Body of pancreas (tissue), 4 donors: Measurements from ENCODE around the gene TFAP2D.

Source experiments
- POLR2A ChIP-seq, 3 donors: fragments of 450-650 bp; IDR thresholded peaks; one replicate each; pipeline ENCODE4 v1.6.1; 2016; ENCODE audit warnings: antibody characterized with exemption in 3 of 3, mild to moderate bottlenecking in 2 of 3
- TF ChIP-seq, protein P1 (sequence below), 7 experiments: fragments of 450-650 bp in 4 of 7; fragments of 200-600 bp in 3 of 7; sonication (generic) in 3 of 7; IDR thresholded peaks; one replicate each; pipeline ENCODE4 v1.5.1; 2016 to 2019; ENCODE audit warnings: antibody characterized with exemption in 7 of 7

GRCh38 chr6:50762798-50763197 lies 49.5 kb downstream of the TFAP2D start:
- no peak for TF ChIP-seq POLR2A (IDR thresholded peaks at IDR 0.05)
- TF ChIP-seq, protein P1, sequence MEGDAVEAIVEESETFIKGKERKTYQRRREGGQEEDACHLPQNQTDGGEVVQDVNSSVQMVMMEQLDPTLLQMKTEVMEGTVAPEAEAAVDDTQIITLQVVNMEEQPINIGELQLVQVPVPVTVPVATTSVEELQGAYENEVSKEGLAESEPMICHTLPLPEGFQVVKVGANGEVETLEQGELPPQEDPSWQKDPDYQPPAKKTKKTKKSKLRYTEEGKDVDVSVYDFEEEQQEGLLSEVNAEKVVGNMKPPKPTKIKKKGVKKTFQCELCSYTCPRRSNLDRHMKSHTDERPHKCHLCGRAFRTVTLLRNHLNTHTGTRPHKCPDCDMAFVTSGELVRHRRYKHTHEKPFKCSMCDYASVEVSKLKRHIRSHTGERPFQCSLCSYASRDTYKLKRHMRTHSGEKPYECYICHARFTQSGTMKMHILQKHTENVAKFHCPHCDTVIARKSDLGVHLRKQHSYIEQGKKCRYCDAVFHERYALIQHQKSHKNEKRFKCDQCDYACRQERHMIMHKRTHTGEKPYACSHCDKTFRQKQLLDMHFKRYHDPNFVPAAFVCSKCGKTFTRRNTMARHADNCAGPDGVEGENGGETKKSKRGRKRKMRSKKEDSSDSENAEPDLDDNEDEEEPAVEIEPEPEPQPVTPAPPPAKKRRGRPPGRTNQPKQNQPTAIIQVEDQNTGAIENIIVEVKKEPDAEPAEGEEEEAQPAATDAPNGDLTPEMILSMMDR (IDR thresholded peaks at IDR 0.05), result no peak
